ENCODE data around the gene IFNA2. TPM values are rescaled to one million over a fixed set of nuclear protein-coding genes. Genes with fewer than 3 reads are reported as not detected.
A peak's percentile ranks its signal among the peaks of the same experiment; 100 is the strongest.
"Not testable (repeated sequence)": the region's sequence is repeated elsewhere in the genome, so short reads cannot be mapped to it uniquely, and the experiment has no call there.

The IFNA2 gene
- total RNA-seq (not detected), polyA plus RNA-seq (not detected)

DNA sequence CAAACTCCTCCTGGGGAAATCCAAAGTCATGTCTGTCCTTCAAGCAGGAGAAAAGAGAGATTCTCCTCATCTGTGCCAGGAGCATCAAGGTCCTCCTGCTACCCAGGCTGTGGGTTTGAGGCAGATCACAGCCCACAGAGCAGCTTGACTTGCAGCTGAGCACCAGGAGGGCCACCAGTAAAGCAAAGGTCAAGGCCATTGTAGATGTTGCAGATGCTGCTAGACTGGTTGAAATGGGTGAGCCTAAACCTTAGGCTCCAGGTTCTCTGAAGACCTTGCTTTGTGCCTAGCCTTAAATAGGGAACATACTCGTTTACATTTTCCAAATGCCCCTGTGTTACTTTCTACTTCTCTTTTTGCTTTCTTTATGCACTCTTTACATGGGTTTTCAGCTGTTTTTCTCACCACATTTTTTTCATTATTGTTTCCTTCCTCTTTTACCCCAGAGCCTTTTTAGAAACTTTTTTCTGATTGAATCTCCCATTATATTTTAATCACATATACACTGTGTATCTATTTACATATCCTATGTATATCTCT lies at the start of gene IFNA2:
Gene IFNA2 (minus strand): TSS at position 268 of the 540 bp plus-strand sequence. CDS start 69 bp downstream, at position 199.
- no peak for DNase-seq
- peak within 1 kb of the TSS in 1 of 7 donors; percentile 19 for H3K27ac Mint-ChIP-seq
- peaks cover 8% of the 10 kb centered on the region for H3K4me1 ChIP-seq (ENCODE audit: insufficient read depth, low read length)
- no peaks in the 10 kb centered on the region for H3K9me3 ChIP-seq (ENCODE audit: control insufficient read depth in 1 of 2, low read length in 2 of 2)
- H3K9me3 Mint-ChIP-seq = no peaks in the 10 kb centered on the region
- peaks cover 12 to 18% (median 12%) of the 10 kb centered on the region in 4 donors for H3K4me1 Mint-ChIP-seq
- ChIA-PET CTCF (ENCODE audit: partially characterized antibody) (interaction anchor here (1.1 to 2.2 kb wide), 2 partner anchors 11 to 13 kb away, joined by 3 to 10 read pairs; no protein-coding TSS in a partner anchor), POLR2A (ENCODE audit: partially characterized antibody) (no interaction called here)
- no peak within 1 kb of the TSS for H3K4me3 ChIP-seq (ENCODE audit: low read length in 2 of 2)
- H3K27ac ChIP-seq (ENCODE audit: low read depth, low read length) = no peak within 1 kb of the TSS
- H3K27me3 Mint-ChIP-seq = peaks cover 22 to 30% of the 10 kb centered on the region in 2 donors
- no peak within 1 kb of the TSS for H3K4me3 Mint-ChIP-seq
- intact Hi-C loops (cut with micrococcal nuclease) = no loop called here
- peaks cover 16% of the 10 kb centered on the region for H3K27me3 ChIP-seq (ENCODE audit: insufficient read depth, low read length)
- H3K36me3 ChIP-seq (ENCODE audit: insufficient read depth, low read length) = no peaks in the 10 kb centered on the region
- H3K36me3 Mint-ChIP-seq = no peaks in the 10 kb centered on the region

DNA sequence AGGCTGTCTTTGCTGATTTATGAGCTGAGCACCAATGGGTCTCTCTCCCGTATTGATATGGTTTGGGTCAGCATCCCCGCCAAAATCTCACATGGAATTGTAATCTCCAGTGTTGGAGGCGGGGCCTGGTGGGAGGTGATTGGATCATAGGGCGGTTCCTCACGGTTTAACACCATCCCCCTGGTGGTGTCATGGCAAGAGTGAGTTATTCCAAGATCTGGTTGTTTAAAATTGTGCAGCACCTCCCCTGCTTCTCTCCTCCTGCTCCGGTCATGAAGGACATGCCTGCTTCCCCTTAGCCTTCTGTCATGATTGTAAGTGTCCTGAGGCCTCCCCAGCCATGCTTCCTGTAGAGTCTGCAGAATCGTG lies 49.8 kb upstream of the IFNA2 start:
- H3K27ac ChIP-seq (ENCODE audit: low read depth, low read length); H3K27me3 ChIP-seq (ENCODE audit: insufficient read depth, low read length); DNase-seq; intact Hi-C loops (cut with micrococcal nuclease); H3K9me3 ChIP-seq (ENCODE audit: control insufficient read depth in 1 of 2, low read length in 2 of 2); H3K36me3 ChIP-seq (ENCODE audit: insufficient read depth, low read length); H3K4me1 ChIP-seq (ENCODE audit: insufficient read depth, low read length); H3K9me3 Mint-ChIP-seq; H3K27ac Mint-ChIP-seq; H3K36me3 Mint-ChIP-seq; H3K4me3 ChIP-seq (ENCODE audit: low read length in 2 of 2); H3K4me3 Mint-ChIP-seq; H3K4me1 Mint-ChIP-seq: not testable (repeated sequence)
- CTCF ChIA-PET (ENCODE audit: partially characterized antibody) = interaction anchor here (0.6 to 4.0 kb wide), 31 partner anchors 9 to 685 kb away, joined by 3 to 28 read pairs (median 3); partner anchors contain the start of gene KLHL9
- POLR2A ChIA-PET (ENCODE audit: partially characterized antibody) = interaction anchor here (1.1 kb wide), 1 partner anchor 109 kb away, joined by 3 read pairs; no protein-coding TSS in a partner anchor
- H3K27me3 Mint-ChIP-seq = peaks cover 14 to 19% of the 10 kb centered on the region in 2 donors

DNA sequence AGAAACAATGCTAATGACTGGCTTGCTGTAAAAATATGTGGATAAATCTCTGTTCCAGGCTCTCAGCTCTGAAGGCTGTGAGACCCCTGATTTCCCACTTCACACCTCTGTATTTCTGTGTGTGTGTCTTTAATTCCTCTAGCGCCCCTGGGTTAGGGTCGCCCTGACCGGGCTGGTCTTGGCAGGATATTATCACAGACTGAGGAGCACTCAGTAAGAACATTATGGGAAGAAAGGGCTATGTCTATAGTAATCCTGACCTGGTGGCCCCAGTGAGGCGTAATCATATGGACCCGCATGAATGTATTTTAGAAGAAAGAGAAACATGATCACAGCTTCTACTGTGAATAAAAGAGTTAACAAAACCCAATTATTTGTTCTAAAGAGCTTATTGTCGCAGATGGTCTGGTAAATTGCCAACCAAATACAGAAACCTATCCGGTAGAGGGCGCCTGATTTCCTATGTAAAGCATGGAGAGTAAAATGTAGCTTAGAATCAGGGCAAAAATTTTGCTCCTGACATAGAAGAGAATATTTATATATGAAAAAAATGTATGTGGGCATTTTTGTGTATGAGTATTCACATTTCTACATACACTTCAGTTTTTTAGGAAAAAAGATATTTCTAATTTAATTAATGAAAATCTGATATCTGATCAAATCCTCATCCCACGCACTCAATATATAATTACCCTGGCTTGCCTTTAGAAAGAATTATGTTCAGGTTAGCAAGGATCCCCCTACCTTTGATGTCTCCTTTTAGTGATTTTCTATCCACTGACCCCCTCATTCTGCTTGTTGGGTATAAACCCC lies 49.2 kb upstream of the IFNA2 start:
- peaks cover 14 to 19% of the 10 kb centered on the region in 2 donors for H3K27me3 Mint-ChIP-seq
- no peak overlapping the region for H3K4me3 Mint-ChIP-seq

DNA sequence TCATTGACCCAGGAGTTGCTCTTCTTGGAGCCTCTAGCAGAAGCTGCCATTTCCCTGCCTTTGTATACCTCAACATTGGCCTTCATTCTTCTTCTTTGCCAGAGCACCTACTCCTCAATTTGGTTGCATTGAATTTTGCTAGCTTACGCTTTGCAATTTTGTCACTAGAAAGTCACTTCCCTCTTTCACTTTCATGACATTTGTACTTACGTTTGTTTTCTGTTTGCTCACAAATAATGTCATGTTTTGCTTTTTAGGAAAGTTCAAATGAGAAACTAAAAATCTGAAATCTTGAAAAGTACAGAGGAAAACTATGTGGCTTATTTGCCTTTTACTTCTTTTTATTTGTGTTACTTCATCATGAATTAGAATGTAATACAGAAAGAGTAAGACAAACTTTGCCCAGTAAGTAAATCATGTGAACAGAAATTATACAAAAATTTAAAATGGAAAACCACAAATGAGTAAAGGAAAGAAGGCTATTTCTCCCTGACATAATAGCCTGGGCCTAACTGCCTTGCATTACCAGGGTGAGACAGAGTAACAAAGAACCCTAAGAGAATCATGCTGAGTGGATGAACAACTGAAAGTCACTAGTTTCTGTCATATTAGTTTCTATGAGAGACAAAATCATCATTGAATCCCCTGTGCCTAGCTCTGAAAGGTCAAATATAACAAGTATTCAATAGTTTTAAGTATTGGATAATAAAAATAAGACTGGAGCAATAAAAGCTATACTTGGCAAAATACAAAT lies 47.7 kb upstream of the IFNA2 start:
- Mint-ChIP-seq H3K9me3 (no peaks in the 10 kb centered on the region), H3K36me3 (no peaks in the 10 kb centered on the region), H3K27ac (no peak overlapping the region), H3K4me3 (no peak overlapping the region), H3K27me3 (peaks cover 18 to 21% of the 10 kb centered on the region in 2 donors), H3K4me1 (no peaks in the 10 kb centered on the region)
- Histone ChIP-seq H3K27ac (ENCODE audit: low read depth, low read length) (no peak overlapping the region), H3K27me3 (ENCODE audit: insufficient read depth, low read length) (no peaks in the 10 kb centered on the region), H3K9me3 (ENCODE audit: control insufficient read depth in 1 of 2, low read length in 2 of 2) (no peaks in the 10 kb centered on the region), H3K36me3 (ENCODE audit: insufficient read depth, low read length) (no peaks in the 10 kb centered on the region), H3K4me1 (ENCODE audit: insufficient read depth, low read length) (no peaks in the 10 kb centered on the region), H3K4me3 (ENCODE audit: low read length in 2 of 2) (no peak overlapping the region)
- intact Hi-C loops (cut with micrococcal nuclease) = no loop called here
- DNase-seq = no peak
- POLR2A ChIA-PET (ENCODE audit: partially characterized antibody) = no interaction called here
- CTCF ChIA-PET (ENCODE audit: partially characterized antibody) = interaction anchor here (0.7 to 4.0 kb wide), 9 partner anchors 10 to 358 kb away, joined by 3 to 24 read pairs (median 5); no protein-coding TSS in a partner anchor

More for the DNA sequence above, 49.2 kb upstream of the IFNA2 start:
- Histone ChIP-seq H3K27me3 (ENCODE audit: insufficient read depth, low read length) (no peaks in the 10 kb centered on the region), H3K9me3 (ENCODE audit: control insufficient read depth in 1 of 2, low read length in 2 of 2) (no peaks in the 10 kb centered on the region), H3K27ac (ENCODE audit: low read depth, low read length) (no peak overlapping the region), H3K4me1 (ENCODE audit: insufficient read depth, low read length) (no peaks in the 10 kb centered on the region), H3K4me3 (ENCODE audit: low read length in 2 of 2) (no peak overlapping the region), H3K36me3 (ENCODE audit: insufficient read depth, low read length) (no peaks in the 10 kb centered on the region)
- DNase-seq = peak; percentile 31 to 55 (median 40)
- no peaks in the 10 kb centered on the region for H3K36me3 Mint-ChIP-seq
- POLR2A ChIA-PET (ENCODE audit: partially characterized antibody) = interaction anchor here (0.7 to 1.1 kb wide), 2 partner anchors 108 to 371 kb away, joined by 3 read pairs; no protein-coding TSS in a partner anchor
- CTCF ChIA-PET (ENCODE audit: partially characterized antibody) = interaction anchor here (0.6 to 4.0 kb wide), 34 partner anchors 9 to 685 kb away, joined by 3 to 28 read pairs (median 4); partner anchors contain the start of gene KLHL9
- H3K27ac Mint-ChIP-seq = no peak overlapping the region
- H3K9me3 Mint-ChIP-seq = no peaks in the 10 kb centered on the region
- intact Hi-C loops (cut with micrococcal nuclease) = loop anchor here (1.0 kb wide), 3 partner anchors 21 to 355 kb away; no protein-coding TSS in a partner anchor
- no peaks in the 10 kb centered on the region for H3K4me1 Mint-ChIP-seq

DNA sequence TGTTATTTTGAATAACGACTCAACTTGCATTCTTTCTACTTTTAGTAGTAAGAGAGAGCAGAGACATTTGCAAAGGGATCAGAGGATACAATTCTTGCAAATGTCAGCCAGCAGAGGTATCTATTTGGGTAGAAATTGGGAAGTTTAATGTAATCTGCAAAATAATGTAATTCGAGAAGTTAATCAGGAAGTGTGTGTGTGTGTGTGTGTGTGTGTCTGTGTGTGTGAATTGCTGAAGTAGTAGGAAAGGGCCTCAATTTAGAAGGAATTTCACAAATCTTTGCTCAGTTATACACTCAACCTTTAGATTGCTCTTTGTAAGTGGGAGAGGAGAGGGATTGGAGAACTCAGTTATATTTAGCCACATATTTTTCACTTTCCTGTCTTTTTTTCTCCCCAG lies 44.0 kb upstream of the IFNA2 start:
- CTCF ChIA-PET (ENCODE audit: partially characterized antibody) = no interaction called here
- H3K9me3 Mint-ChIP-seq = no peaks in the 10 kb centered on the region
- H3K27ac Mint-ChIP-seq = no peak overlapping the region
- Histone ChIP-seq H3K27ac (ENCODE audit: low read depth, low read length) (no peak overlapping the region), H3K9me3 (ENCODE audit: control insufficient read depth in 1 of 2, low read length in 2 of 2) (no peaks in the 10 kb centered on the region), H3K4me3 (ENCODE audit: low read length in 2 of 2) (no peak overlapping the region), H3K4me1 (ENCODE audit: insufficient read depth, low read length) (no peaks in the 10 kb centered on the region), H3K36me3 (ENCODE audit: insufficient read depth, low read length) (no peaks in the 10 kb centered on the region), H3K27me3 (ENCODE audit: insufficient read depth, low read length) (no peaks in the 10 kb centered on the region)
- intact Hi-C loops (cut with micrococcal nuclease) = no loop called here
- POLR2A ChIA-PET (ENCODE audit: partially characterized antibody) = no interaction called here
- no peak for DNase-seq
- H3K27me3 Mint-ChIP-seq = peaks cover 23 to 26% of the 10 kb centered on the region in 2 donors
- H3K4me3 Mint-ChIP-seq = no peak overlapping the region
- no peaks in the 10 kb centered on the region for H3K36me3 Mint-ChIP-seq
- no peaks in the 10 kb centered on the region for H3K4me1 Mint-ChIP-seq

DNA sequence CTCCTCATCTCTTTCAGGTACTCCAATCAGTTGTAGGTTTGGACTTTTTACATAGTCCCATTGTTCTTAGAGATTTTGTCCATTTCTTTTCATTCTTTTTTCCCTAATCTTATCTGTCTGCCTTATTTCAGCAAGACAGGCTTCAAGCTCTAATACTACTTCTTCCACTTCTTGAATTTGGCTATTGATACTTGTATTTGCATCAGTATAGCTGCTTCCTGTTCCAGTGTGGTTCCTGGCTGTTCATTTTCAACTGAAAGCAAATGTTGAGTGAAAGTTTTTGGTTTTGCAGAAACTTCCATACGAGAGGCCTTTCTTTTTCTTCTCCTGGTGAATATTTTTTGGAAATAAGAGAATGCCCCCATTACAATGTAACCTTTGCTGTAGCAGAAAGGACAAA lies 43.0 kb upstream of the IFNA2 start:
- Mint-ChIP-seq H3K9me3 (no peaks in the 10 kb centered on the region), H3K4me3 (no peak overlapping the region), H3K36me3 (no peaks in the 10 kb centered on the region), H3K27me3 (peaks cover 17 to 22% of the 10 kb centered on the region in 2 donors), H3K27ac (no peak overlapping the region), H3K4me1 (no peaks in the 10 kb centered on the region)
- H3K4me3 ChIP-seq (ENCODE audit: low read length in 2 of 2) = no peak overlapping the region
- ChIA-PET POLR2A (ENCODE audit: partially characterized antibody) (no interaction called here), CTCF (ENCODE audit: partially characterized antibody) (interaction anchor here (0.6 kb wide), 1 partner anchor 33 kb away, joined by 4 read pairs; no protein-coding TSS in a partner anchor)
- H3K27me3 ChIP-seq (ENCODE audit: insufficient read depth, low read length) = no peaks in the 10 kb centered on the region
- no peaks in the 10 kb centered on the region for H3K36me3 ChIP-seq (ENCODE audit: insufficient read depth, low read length)
- intact Hi-C loops (cut with micrococcal nuclease) = no loop called here
- no peak for DNase-seq
- no peaks in the 10 kb centered on the region for H3K4me1 ChIP-seq (ENCODE audit: insufficient read depth, low read length)
- H3K27ac ChIP-seq (ENCODE audit: low read depth, low read length) = no peak overlapping the region
- H3K9me3 ChIP-seq (ENCODE audit: control insufficient read depth in 1 of 2, low read length in 2 of 2) = no peaks in the 10 kb centered on the region

All from CD4-positive, alpha-beta memory T cell (primary cell).